NCI-H2107 treated with DMSO at 0.1 percent for 48 hours (cell line): ENCODE results near the gene EDN2.
A peak's percentile ranks its signal among the peaks of the same experiment; 100 is the strongest.

ENCODE experiments used
- DNase-seq: peaks from one replicate; lab custom pipeline; 2025; ENCODE audit not compliant: unreplicated experiment; lab: John Stamatoyannopoulos, UW

Gene EDN2

DNA sequence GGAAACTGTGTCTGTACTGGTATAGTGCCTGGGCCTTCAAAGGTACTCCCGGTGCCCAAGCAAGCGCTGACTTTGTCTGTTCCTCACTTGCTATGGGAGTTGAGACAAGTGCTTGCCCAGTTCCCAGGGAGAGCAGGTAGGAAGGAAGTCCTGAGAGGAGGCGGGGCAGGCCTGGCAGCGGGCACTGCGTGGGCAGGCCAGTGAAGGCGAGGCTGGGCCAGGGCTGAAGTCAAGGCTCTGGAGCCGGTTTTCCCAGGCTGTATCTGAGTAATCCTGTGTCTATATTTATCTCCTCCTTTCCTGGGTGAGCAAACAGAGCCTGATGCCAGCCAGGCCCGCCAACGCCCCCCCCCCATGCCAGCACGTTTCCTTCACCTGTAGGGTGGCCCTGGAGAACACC lies 15.9 kb upstream of the EDN2 start:
- no peak for DNase-seq

- no peak for DNase-seq
Observed at GRCh38 chr1:41499591-41499990, 15.1 kb upstream of the EDN2 start.

DNA sequence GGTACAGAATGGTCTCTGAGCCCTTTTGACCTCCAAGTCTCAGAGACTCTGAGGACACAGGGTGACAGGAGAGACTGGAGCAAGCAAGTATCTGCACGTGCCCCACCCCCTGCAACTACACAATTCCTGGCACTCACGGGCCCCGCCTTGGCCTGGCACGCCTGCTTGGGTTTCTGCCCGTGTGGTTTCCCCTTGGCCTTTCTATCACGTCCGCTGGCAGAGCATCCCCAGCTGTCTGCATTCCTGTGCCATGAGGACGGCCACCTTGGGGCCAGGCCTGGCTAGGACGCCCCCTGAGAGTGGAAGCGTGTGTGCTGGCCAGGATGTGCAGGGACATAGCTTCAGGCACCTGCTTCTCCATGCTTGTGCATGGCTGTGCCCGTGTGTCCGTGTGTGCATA lies 14.3 kb upstream of the EDN2 start:
- no peak for DNase-seq

- no peak for DNase-seq
Observed at GRCh38 chr1:41498391-41498790, 13.9 kb upstream of the EDN2 start.

GRCh38 chr1:41497461-41498030 lies 13.1 kb upstream of the EDN2 start:
- no peak for DNase-seq

DNA sequence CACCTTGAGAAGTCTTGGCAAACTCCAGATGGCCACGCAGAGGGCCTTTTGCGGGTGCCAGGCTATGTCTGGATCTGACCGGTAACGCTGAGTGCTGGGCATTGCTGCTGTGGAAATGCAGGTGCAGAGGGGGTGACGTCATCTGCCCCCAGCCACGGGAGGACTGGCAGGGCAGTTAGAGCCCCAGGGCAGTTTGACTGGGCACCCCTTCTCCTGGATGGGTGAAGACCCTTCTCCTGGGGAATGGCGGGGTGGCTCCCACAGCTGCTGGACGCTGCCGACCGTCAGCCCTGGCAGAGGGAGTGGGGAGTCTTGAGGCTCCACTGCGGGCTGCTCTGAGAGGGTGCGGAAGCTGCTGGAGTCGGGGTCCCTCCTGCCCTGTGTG lies 12.6 kb upstream of the EDN2 start:
- peak; percentile 36 for DNase-seq

GRCh38 chr1:41496080-41497055 lies 11.9 kb upstream of the EDN2 start:
- no peak for DNase-seq

DNA sequence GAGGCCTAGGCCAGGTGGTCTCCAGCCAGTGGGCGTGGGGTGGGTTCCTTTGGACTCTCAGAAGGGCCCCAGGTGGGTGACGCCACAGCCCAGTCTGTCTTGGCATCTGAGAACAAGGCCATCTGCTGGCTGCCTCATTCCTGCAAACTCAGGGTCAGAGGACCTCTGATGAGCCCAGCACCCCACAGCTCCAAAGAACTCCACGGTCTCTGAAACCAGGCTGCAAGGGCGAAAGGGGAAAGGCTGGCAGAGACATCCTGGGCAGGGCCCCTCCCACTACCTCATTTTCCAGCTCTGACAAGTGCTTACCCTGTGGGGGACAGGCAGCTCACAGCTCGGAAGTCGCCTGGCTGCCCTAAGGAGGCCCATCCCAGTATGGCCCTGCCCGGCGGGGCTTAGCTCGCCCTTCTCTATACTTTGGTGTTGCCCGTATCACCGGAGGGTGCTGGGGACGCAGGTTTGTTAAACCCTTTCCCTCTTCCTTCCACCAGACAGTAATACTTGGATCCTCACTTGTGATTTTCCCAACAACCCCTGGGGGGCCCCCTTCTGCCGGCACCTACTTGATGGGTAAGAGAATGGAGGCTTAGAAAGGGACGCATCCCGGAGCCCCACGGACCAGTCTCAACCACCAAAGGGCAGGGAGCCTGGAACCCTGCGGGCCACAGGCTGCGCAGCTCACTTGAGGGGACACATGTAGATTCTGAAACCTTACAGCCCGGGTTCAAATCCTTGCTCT lies 10.9 kb upstream of the EDN2 start:
- DNase-seq: no peak

DNA sequence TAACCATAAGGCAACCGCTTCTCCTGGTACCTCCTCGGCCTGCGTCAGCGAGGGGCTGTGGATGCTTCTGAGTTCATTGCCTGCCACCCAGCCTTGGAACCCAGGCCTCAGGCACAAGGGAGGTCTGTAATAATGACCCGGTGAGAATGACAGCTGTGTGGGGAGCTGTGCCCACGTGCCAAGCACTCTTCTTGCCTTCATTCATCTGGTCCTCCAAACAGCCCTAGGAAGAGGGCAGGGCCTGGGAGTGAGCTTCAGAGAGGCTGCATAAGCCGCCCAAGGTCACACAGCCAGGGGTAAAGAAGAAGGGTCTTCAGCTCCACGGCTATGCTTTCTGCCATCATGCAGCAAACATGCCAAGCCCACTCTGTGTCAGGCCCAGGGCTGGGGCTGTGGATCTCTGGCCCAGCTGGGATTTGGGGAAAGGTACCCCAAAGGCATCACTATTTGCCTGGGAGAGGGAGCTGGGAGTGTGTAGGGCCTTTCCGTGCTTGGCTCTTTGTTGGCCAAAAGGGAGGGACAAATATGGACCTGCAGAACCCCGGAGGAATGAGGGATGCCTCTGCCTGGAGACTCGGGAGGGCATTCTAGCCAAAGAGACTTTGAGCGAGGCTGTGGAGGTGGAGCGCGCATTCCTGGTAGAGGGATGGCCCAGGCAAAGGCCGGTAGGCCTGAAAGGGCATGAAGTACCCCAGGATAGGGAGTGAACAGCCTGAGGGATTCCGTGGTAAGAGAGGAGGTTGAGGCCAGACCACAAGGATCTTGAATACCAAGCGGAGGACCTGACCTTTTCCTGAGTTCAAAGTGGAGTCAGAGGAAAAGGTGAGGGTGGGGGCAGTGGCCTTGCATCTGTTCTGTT lies 10.1 kb upstream of the EDN2 start:
- no peak for DNase-seq

DNA sequence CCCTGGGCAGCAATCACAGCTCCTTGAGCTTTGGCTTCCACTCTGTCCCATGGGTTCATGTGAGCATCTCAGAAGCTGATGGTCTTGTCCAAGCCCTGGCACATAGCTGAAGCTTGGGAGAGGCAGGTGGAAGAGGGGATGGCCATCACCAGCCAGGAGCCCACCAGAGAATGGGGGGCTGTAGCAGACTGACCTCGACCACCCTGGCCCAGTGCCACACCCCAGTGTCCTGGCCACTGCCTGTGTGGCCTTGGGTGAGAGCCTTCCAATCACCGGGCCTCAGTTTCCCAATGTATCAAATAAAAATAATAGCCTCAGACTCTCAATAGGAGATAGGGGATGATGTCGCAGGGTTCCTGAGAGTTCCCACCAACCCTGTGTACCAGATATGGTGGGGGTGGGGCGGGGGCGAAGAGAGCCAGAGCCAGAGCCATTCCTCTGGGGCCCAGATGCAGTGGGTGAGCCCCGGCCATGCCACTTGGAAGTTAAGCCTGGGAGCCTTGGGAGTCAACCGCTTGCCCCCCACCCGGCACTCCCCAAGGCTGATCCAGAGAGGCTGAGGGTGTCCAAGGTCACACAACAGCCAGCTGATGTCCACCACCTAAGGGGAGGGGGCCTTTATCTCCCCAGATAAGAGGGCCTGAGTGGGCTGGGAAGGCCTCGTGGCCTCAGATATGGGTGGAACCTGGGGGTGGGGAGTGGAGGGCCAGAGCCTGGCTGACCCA lies 9.3 kb upstream of the EDN2 start:
- DNase-seq: no peak

DNA sequence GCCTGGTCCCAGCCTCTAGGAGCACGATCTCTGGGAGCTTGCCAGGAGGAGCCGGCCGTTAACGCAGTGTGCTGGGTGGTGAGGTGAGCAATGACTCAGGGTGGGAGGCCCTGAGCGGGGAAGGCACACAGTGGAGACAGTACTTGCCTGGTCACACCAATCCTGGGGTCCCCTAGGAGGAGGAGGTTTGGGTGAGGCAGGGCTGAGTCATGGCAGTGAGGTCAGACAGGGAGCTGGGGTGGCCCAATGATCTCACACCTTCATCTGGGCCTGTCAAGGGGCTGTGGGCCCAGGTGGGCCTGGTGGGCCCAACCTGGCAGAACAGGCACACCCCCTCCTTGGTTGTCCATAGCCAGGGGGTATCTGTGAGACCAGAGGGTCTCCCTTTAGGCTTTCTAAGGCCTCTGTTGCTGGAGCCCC lies 8.6 kb upstream of the EDN2 start:
- no peak for DNase-seq

DNA sequence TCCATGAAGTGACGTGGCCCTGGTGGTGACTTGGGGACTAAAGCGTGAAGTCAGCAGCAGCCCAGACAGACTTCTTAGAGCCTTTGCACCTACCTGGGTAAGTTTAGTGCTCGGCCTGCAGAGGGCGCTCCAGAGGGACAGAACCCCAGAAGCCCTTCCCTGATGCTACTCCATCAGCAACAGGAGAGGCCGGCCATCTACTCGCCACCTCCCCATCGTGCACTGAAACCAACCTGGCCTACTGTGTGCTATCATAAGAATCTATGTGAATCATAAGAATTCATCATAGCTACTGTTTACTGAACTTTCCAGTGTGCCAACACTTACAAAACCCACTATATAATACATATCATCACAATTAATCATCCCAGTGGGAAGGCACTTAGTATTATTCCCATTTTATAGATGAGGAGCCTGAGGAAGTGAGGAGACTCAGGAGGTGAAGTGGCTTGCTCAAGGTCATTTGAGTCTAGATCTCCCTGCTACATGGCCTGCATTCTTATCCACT lies 7.9 kb upstream of the EDN2 start:
- no peak for DNase-seq

- no peak for DNase-seq
Observed at GRCh38 chr1:41490911-41491310, 6.4 kb upstream of the EDN2 start.

- DNase-seq: no peak
Observed at GRCh38 chr1:41489561-41489960, 5.1 kb upstream of the EDN2 start.

- DNase-seq: no peak
Observed at GRCh38 chr1:41488040-41488951, 3.8 kb upstream of the EDN2 start.

DNA sequence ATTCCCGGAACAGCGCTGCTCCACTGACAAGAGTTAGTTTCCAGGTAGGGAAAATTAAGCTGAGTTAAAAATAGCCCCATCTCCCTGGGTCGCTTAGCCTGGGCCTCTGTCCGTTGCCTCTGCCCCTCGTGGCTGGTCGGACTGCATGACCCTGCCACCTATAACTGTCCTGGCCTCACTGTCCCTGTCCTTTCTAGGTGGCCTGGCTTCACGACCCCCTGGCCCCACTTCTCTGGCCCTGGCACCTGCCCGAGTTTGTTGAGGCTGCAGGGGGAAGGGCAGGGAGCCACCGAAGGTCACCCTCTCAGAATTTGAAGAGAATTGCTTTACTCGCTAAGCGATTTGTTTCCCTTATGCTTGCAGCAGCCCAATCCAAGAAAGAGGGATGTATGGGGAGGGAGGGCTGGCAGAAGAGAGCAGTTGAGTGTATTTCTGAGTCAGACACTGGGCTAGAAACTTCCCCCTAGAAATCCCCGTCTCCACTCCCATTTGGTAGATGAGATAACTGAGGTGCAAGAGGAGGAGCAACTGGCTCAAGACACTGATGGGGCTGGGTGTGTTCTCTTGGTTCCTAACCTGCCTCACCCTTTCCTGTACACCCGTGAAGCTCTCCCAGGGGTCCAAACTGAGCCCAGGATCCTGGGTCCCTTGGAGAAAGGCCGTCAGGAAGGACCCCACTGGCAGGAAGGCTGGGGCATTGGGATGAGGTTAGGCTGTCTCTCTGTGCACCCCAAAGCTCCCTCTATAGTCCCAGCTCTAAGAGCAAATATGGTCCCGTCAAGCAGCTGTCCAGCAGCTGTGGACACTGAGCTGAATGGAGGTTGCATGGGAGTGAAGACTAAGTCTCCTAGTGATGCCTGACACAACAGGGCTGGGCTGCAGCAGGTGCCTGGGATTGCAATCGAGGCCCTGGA lies 2.9 kb upstream of the EDN2 start:
- no peak for DNase-seq

- peak; percentile 72 for DNase-seq
Observed at GRCh38 chr1:41486371-41487125, 2.1 kb upstream of the EDN2 start.
